HepG2 (cell line): Measurements from ENCODE around the gene ANKRD34C. TPM values are rescaled to one million over a fixed set of nuclear protein-coding genes. Genes with fewer than 3 reads are reported as not detected.

Experiments used
- ATAC-seq: fragments of 200-7000 bp; cut with Tn5 transposase; 3 replicates; pipeline ENCODE4 v1.9.1; 2020; ENCODE audit warnings: mild to moderate bottlenecking, moderate library complexity
- Bru-seq: library from RNA; stranded (reverse); fragments of 400-500 nt; gene quantifications from one replicate; lab custom pipeline; 2021; lab: Mats Ljungman, UMichigan
- BruChase-seq, 2 experiments: library from RNA; stranded (reverse); fragments of 400-500 nt; gene quantifications; one replicate each; lab custom pipeline; 2021; lab: Mats Ljungman, UMichigan
- BruUV-seq: library from RNA; stranded (reverse); fragments of 400-500 nt; replicated peaks from 2 replicates; lab custom pipeline; 2021; lab: Mats Ljungman, UMichigan
- CTCF ChIA-PET: fragments of 300-600 bp; formaldehyde crosslinking; extraction: SDS; loops from one replicate; lab custom pipeline; 2021; ENCODE audit warnings: low total read pairs, inconsistent platforms, low intra/inter-chr PET ratio; lab: Yijun Ruan, JAX
- POLR2A ChIA-PET: fragments of 350-600 bp; sonication (Branson Sonifier 250); formaldehyde crosslinking; loops from one replicate; lab custom pipeline; 2020; ENCODE audit warnings: antibody characterized with exemption, inconsistent platforms; lab: Yijun Ruan, JAX
- DNase-seq: peaks from one replicate; pipeline ENCODE4 v3.0.0-alpha.2; 2015; ENCODE audit warnings: low spot score
- FAIRE-seq: peaks from 3 replicates; lab custom pipeline; 2011; peaks lifted over from hg19 to GRCh38; lab: Jason Lieb, UNC
- H2AFZ ChIP-seq: one replicate; pipeline ENCODE4 v1.6.1; 2011; ENCODE audit warnings: low read length, inconsistent platforms
- H3K27ac ChIP-seq: fragments of 300-600 bp; 3 replicates; pipeline ENCODE4 v1.8.0; 2011; ENCODE audit warnings: mixed run types, mild to moderate bottlenecking, mixed read lengths, low read length, inconsistent platforms; ENCODE audit not compliant: insufficient read depth; ENCODE audit errors: extremely low read length
- H3K27me3 ChIP-seq, 2 experiments: fragments of 200-600 bp in 1 of 2; 2 replicates in 1 of 2; 3 replicates in 1 of 2; pipeline versions ENCODE4 v1.6.0 to v1.8.0; 2011; ENCODE audit warnings: low read length in 2 of 2, mild to moderate bottlenecking in 2 of 2, moderate library complexity in 2 of 2, inconsistent platforms in 1 of 2; ENCODE audit not compliant: insufficient read depth in 2 of 2, control insufficient read depth in 1 of 2
- H3K36me3 ChIP-seq, 2 experiments: fragments of 200-600 bp in 1 of 2; replicated peaks in 1 of 2; 2 replicates in 1 of 2; 3 replicates in 1 of 2; pipeline versions ENCODE4 v1.5.1 to v1.8.0; 2011; ENCODE audit warnings: low read length in 2 of 2, inconsistent platforms in 1 of 2; ENCODE audit not compliant: insufficient read depth in 2 of 2, control insufficient read depth in 1 of 2
- H3K4me1 ChIP-seq: 2 replicates; pipeline ENCODE4 v1.5.1; 2012; ENCODE audit warnings: low read length, inconsistent platforms; ENCODE audit not compliant: insufficient read depth
- H3K4me2 ChIP-seq: 2 replicates; pipeline ENCODE4 v1.6.0; 2011; ENCODE audit warnings: low read depth, low read length, inconsistent platforms
- H3K4me3 ChIP-seq, 3 experiments: fragments of 200-600 bp in 1 of 3; sonication (generic), shearing (Covaris generic) in 1 of 3; replicated peaks in 1 of 3; 2 replicates each; pipeline ENCODE4 v1.5.1; 2011 to 2016; ENCODE audit warnings: low read length in 3 of 3, inconsistent platforms in 2 of 3, low read depth in 2 of 3, mild to moderate bottlenecking in 2 of 3, control low read depth in 1 of 3, mixed read lengths in 1 of 3; ENCODE audit not compliant: insufficient read depth in 1 of 3
- H3K79me2 ChIP-seq: one replicate; pipeline ENCODE4 v1.6.1; 2011; ENCODE audit warnings: low read length, inconsistent platforms; ENCODE audit not compliant: insufficient read depth
- H3K9ac ChIP-seq: 2 replicates; pipeline ENCODE4 v1.6.0; 2011; ENCODE audit warnings: mild to moderate bottlenecking, low read depth, low read length, inconsistent platforms; ENCODE audit not compliant: insufficient read depth
- H3K9me3 ChIP-seq: 2 replicates; pipeline ENCODE4 v1.5.1; 2012; ENCODE audit warnings: mild to moderate bottlenecking, low read length
- H4K20me1 ChIP-seq: 2 replicates; pipeline ENCODE4 v1.6.0; 2011; ENCODE audit warnings: inconsistent platforms, mild to moderate bottlenecking, low read length, moderate library complexity; ENCODE audit not compliant: insufficient read depth
- CHCHD3 ChIP-seq: sonication (generic); formaldehyde crosslinking; IDR thresholded peaks from 2 replicates; pipeline ENCODE4 v1.8.0; 2022; ENCODE audit warnings: mild to moderate bottlenecking, missing genetic modification reagents, moderate library complexity
- GTF2F1 ChIP-seq: fragments of 150-350 bp; IDR thresholded peaks from 2 replicates; pipeline ENCODE4 v1.6.1; 2014; ENCODE audit warnings: low read length
- KDM2A ChIP-seq: sonication (generic); formaldehyde crosslinking; IDR thresholded peaks from 2 replicates; pipeline ENCODE4 v1.4.0; 2020; ENCODE audit warnings: low read depth, missing genetic modification reagents, borderline replicate concordance
- PHF20 ChIP-seq: sonication (generic); formaldehyde crosslinking; IDR thresholded peaks from 2 replicates; pipeline ENCODE4 v1.5.0; 2020; ENCODE audit warnings: mild to moderate bottlenecking, missing genetic modification reagents
- RARA ChIP-seq: IDR thresholded peaks from 2 replicates; pipeline ENCODE4 v1.6.1; 2016; ENCODE audit warnings: missing genetic modification reagents, missing compliant biosample characterization
- ZNF354B ChIP-seq: sonication (generic); formaldehyde crosslinking; IDR thresholded peaks from 2 replicates; pipeline ENCODE4 v1.8.0; 2022; ENCODE audit warnings: mild to moderate bottlenecking, missing genetic modification reagents
- ZNF501 ChIP-seq: sonication (generic); formaldehyde crosslinking; IDR thresholded peaks from 2 replicates; pipeline ENCODE4 v1.5.1; 2020; ENCODE audit warnings: mild to moderate bottlenecking, moderate library complexity, missing genetic modification reagents
- WGBS: methylation state at CpG from one replicate; pipeline ENCODE4 v1.1.6; 2017; ENCODE audit warnings: low lambda C conversion rate; 5-methylcytosine and 5-hydroxymethylcytosine counted together
- in situ Hi-C: cut with HindIII; loops from 2 replicates; pipeline ENCODE4 v1.10.0; 2017; ENCODE audit warnings: low pct_unique_long_range_greater_than_20kb; ENCODE audit not compliant: extremely low pct_ligation_motif_present
- intact Hi-C: fragments of 100-400 bp; cut with micrococcal nuclease; formaldehyde crosslinking; loops from one replicate; pipeline ENCODE4 v1.10.0; 2022; ENCODE audit not compliant: unreplicated experiment
- long read RNA-seq, 2 experiments: library from RNA in 1 of 2; library from polyadenylated mRNA in 1 of 2; stranded (forward) in 1 of 2; unstranded in 1 of 2; transcript quantifications; one replicate each; pipeline ENCODE4 v2.0.0, GENCODE V29; 2019 to 2022
- polyA minus RNA-seq, 3 experiments: library from RNA; depleted of rRNA, polyadenylated mRNA; stranded (reverse); fragments of >200 nt; gene quantifications; 2 replicates each; pipeline ENCODE4 v1.2.3, GENCODE V29; 2011; ENCODE audit warnings: low replicate concordance in 1 of 3
- polyA plus RNA-seq, 8 experiments: library from polyadenylated mRNA; depleted of rRNA in 3 of 8; stranded (reverse) in 7 of 8; unstranded in 1 of 8; fragments of >200 nt; fragmentation: Illumina TruSeq in 4 of 8; extraction: Trizol in 4 of 8; gene quantifications; 2 replicates each; pipeline versions ENCODE4 v1.2.1 to v1.2.3, GENCODE V29; 2011 to 2016; ENCODE audit warnings: low read depth in 4 of 8, missing spikeins in 1 of 8, mixed read lengths in 1 of 8; ENCODE audit not compliant: insufficient read depth in 1 of 8
- total RNA-seq, 5 experiments: library from RNA; depleted of rRNA; stranded (reverse); fragments of >200 nt; fragmentation: Illumina TruSeq; extraction: Trizol; gene quantifications; 2 replicates each; pipeline ENCODE4 v1.2.3, GENCODE V29; 2016; ENCODE audit warnings: low read depth in 1 of 5
- TF ChIP-seq, protein P1 (sequence below): sonication (generic); formaldehyde crosslinking; IDR thresholded peaks from 2 replicates; pipeline ENCODE4 v1.8.1; 2023; ENCODE audit warnings: missing genetic modification reagents, inconsistent platforms, borderline replicate concordance
- TF ChIP-seq, protein P2 (sequence below): sonication (generic); formaldehyde crosslinking; IDR thresholded peaks from 2 replicates; pipeline ENCODE4 v1.4.0; 2020; ENCODE audit warnings: missing genetic modification reagents, low read depth, mild to moderate bottlenecking, borderline replicate concordance

ANKRD34C gene
- not detected in 2 replicates for total RNA-seq (2016; rRNA removed; fragmentation: Illumina TruSeq; extraction: Trizol)
- total RNA-seq (2016; cell fraction: cytosol; rRNA removed; fragmentation: Illumina TruSeq; extraction: Trizol; ENCODE audit: low read depth) = not detected in 2 replicates
- not detected in 2 replicates for total RNA-seq (2016; cell fraction: insoluble cytoplasmic fraction; rRNA removed; fragmentation: Illumina TruSeq; extraction: Trizol)
- not detected in 2 replicates for total RNA-seq (2016; cell fraction: membrane; rRNA removed; fragmentation: Illumina TruSeq; extraction: Trizol)
- not detected in 2 replicates for total RNA-seq (2016; cell fraction: nucleus; rRNA removed; fragmentation: Illumina TruSeq; extraction: Trizol)
- polyA plus RNA-seq (2011; rRNA removed) = not detected in 2 replicates
- not detected in 2 replicates for polyA plus RNA-seq (2011; cell fraction: cytosol; rRNA removed)
- not detected in 2 replicates for polyA plus RNA-seq (2011; cell fraction: nucleus; rRNA removed)
- not detected in 2 replicates for polyA plus RNA-seq (2012)
- not detected in 2 replicates for polyA plus RNA-seq (2016; cell fraction: cytosol; fragmentation: Illumina TruSeq; extraction: Trizol; ENCODE audit: low read depth)
- not detected in 2 replicates for polyA plus RNA-seq (2016; cell fraction: insoluble cytoplasmic fraction; fragmentation: Illumina TruSeq; extraction: Trizol; ENCODE audit: low read depth)
- not detected in 2 replicates for polyA plus RNA-seq (2016; cell fraction: membrane; fragmentation: Illumina TruSeq; extraction: Trizol; ENCODE audit: low read depth)
- not detected in 2 replicates for polyA plus RNA-seq (2016; cell fraction: nucleus; fragmentation: Illumina TruSeq; extraction: Trizol; ENCODE audit: insufficient read depth, low read depth)
- polyA minus RNA-seq (2011; rRNA and poly(A)+ RNA removed; ENCODE audit: low replicate concordance) = not detected in 2 replicates
- not detected in 2 replicates for polyA minus RNA-seq (2011; cell fraction: cytosol; rRNA and poly(A)+ RNA removed)
- not detected in 2 replicates for polyA minus RNA-seq (2011; cell fraction: nucleus; rRNA and poly(A)+ RNA removed)
- not detected for Bru-seq, nascent RNA
- not detected for BruChase-seq, experiment 1, labeled RNA remaining after a 6-hour chase
- BruChase-seq, experiment 2, labeled RNA remaining after a 2-hour chase = not detected
- long read RNA-seq, experiment 1 = 0 reads
- long read RNA-seq, experiment 2 = 0 reads

DNA sequence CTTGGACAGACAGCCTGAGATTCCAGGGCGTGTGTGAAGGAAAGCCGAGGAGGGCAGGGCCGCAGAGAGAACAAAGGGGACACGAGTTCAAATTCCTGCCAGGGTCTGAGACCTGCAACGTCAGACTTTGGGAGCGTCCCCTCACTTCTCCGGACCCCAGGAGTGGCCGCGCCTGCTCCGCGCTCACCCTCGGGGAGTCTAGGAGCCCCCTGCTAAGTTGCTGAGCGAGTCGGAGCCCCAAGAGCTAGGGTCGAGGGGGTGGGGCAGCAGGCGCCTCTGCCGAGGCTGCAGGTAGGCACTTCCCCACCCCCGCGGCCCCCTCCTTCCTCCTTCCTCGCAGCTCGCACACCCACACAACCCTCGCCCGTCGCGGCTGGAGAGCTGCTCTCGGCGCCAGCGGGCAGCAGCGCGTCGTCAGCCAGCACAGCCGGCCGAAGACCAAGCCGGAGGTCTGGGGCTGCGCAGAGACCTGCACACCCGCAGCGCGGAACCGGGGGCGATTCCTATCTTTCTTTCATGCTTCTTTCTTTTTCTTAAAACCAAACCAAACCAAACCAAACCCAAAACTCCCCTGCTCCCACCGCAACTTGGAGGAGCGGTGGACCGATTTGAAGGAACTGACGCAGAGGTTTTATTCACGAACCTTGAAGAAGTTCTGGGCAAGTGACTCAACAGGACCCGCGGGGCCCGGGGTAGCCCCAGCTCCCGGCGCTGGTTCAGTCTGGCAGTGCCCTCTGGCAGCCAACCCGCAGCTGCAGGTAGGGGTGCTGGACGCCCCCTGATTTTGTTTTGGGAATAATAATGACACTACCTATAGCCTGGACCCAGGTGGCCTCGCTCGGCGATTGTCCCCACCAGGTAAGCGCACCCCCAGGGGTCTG, at the start of gene ANKRD34C:
TSS of gene ANKRD34C (plus strand) at position 352 of the 881 bp plus-strand sequence. CDS start 10,563 bp downstream, outside the sequence.
- in situ Hi-C loops = no loop called here
- intact Hi-C loops = no loop called here
- ChIA-PET CTCF (no interaction called here), POLR2A (no interaction called here)
- H3K9me3 ChIP-seq = no peaks in the 10 kb centered on the region
- FAIRE-seq = no peak
- H3K4me2 ChIP-seq = no peak within 1 kb of the TSS
- no peak within 1 kb of the TSS for H3K4me3 ChIP-seq
- H3K36me3 ChIP-seq = no peaks in the 10 kb centered on the region
- H3K27ac ChIP-seq = no peak within 1 kb of the TSS
- H3K4me1 ChIP-seq = no peaks in the 10 kb centered on the region
- no peaks in the 10 kb centered on the region for H3K79me2 ChIP-seq
- no peak for DNase-seq
- no peak within 1 kb of the TSS for H3K9ac ChIP-seq
- BruUV-seq = no TSS peak
- no peaks in the 10 kb centered on the region for H4K20me1 ChIP-seq
- no peak for ATAC-seq
- H3K27me3 ChIP-seq = peaks cover 1 to 14% of the 10 kb centered on the region in 2 experiments
- no peak within 1 kb of the TSS for H2AFZ ChIP-seq
- 42% methylated on average over 39 of the region's 56 CpGs for WGBS
- TF ChIP-seq CHCHD3 (no peak), RARA (CRISPR knock-in tag) (no peak), ZNF501 (no peak), PHF20 (CRISPR knock-in tag) (no peak), KDM2A (no peak), ZNF354B (CRISPR knock-in tag) (no peak), GTF2F1 (no peak)
- TF ChIP-seq, protein P1, sequence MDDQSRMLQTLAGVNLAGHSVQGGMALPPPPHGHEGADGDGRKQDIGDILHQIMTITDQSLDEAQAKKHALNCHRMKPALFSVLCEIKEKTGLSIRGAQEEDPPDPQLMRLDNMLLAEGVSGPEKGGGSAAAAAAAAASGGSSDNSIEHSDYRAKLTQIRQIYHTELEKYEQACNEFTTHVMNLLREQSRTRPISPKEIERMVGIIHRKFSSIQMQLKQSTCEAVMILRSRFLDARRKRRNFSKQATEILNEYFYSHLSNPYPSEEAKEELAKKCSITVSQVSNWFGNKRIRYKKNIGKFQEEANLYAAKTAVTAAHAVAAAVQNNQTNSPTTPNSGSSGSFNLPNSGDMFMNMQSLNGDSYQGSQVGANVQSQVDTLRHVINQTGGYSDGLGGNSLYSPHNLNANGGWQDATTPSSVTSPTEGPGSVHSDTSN (CRISPR knock-in tag) = no peak
- TF ChIP-seq, protein P2, sequence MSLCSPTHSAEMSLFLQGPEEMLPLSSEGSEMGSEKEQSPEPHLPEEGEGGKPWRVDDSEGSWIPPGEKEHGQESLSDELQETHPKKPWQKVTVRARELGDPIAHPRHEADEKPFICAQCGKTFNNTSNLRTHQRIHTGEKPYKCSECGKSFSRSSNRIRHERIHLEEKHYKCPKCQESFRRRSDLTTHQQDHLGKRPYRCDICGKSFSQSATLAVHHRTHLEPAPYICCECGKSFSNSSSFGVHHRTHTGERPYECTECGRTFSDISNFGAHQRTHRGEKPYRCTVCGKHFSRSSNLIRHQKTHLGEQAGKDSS (CRISPR knock-in tag) = no peak
